IMR-90 (cell line): ENCODE results near the gene PRKCSH.

ENCODE experiments used
- CEBPB ChIP-seq: IDR thresholded peaks from 2 replicates; pipeline ENCODE4 v1.6.1; 2012; ENCODE audit warnings: low read depth, low read length, improper control_type of control experiment
- CHD1 ChIP-seq: IDR thresholded peaks from 2 replicates; pipeline ENCODE4 v1.6.1; 2012; ENCODE audit warnings: low read depth, low read length, improper control_type of control experiment
- MXI1 ChIP-seq: IDR thresholded peaks from 2 replicates; pipeline ENCODE4 v1.6.1; 2012; ENCODE audit warnings: low read depth, mild to moderate bottlenecking, low read length, moderate library complexity, borderline replicate concordance
- POLR2A ChIP-seq: IDR thresholded peaks from 2 replicates; pipeline ENCODE4 v1.6.1; 2012; ENCODE audit warnings: mild to moderate bottlenecking, low read depth, low read length
- RAD21 ChIP-seq: IDR thresholded peaks from 2 replicates; pipeline ENCODE4 v1.6.1; 2012; ENCODE audit warnings: low read length, improper control_type of control experiment
- RFX5 ChIP-seq: IDR thresholded peaks from 2 replicates; pipeline ENCODE4 v1.8.0; 2012; ENCODE audit warnings: low read depth, mild to moderate bottlenecking, low read length, moderate library complexity
- TF ChIP-seq, protein P1 (sequence below): conservative IDR thresholded peaks from 2 replicates; pipeline ENCODE4 v1.5.1; 2012; ENCODE audit warnings: mild to moderate bottlenecking, low read depth, low read length, improper control_type of control experiment
- TF ChIP-seq, protein P2 (sequence below): fragments of 150-350 bp; IDR thresholded peaks from 2 replicates; pipeline ENCODE4 v1.6.1; 2016; ENCODE audit warnings: low read depth, mild to moderate bottlenecking, low read length, moderate library complexity, borderline replicate concordance

- TF ChIP-seq CHD1 (no peak), POLR2A (no peak), RFX5 (no peak), RAD21 (no peak), MXI1 (no peak), CEBPB (no peak)
- TF ChIP-seq, protein P1, sequence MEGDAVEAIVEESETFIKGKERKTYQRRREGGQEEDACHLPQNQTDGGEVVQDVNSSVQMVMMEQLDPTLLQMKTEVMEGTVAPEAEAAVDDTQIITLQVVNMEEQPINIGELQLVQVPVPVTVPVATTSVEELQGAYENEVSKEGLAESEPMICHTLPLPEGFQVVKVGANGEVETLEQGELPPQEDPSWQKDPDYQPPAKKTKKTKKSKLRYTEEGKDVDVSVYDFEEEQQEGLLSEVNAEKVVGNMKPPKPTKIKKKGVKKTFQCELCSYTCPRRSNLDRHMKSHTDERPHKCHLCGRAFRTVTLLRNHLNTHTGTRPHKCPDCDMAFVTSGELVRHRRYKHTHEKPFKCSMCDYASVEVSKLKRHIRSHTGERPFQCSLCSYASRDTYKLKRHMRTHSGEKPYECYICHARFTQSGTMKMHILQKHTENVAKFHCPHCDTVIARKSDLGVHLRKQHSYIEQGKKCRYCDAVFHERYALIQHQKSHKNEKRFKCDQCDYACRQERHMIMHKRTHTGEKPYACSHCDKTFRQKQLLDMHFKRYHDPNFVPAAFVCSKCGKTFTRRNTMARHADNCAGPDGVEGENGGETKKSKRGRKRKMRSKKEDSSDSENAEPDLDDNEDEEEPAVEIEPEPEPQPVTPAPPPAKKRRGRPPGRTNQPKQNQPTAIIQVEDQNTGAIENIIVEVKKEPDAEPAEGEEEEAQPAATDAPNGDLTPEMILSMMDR: no peak
- TF ChIP-seq, protein P2, sequence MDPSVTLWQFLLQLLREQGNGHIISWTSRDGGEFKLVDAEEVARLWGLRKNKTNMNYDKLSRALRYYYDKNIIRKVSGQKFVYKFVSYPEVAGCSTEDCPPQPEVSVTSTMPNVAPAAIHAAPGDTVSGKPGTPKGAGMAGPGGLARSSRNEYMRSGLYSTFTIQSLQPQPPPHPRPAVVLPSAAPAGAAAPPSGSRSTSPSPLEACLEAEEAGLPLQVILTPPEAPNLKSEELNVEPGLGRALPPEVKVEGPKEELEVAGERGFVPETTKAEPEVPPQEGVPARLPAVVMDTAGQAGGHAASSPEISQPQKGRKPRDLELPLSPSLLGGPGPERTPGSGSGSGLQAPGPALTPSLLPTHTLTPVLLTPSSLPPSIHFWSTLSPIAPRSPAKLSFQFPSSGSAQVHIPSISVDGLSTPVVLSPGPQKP: no peak
Measured at GRCh38 chr19:11387162-11388034, 48.0 kb upstream of the PRKCSH start.
